Lower leg skin (tissue), 3 donors: ENCODE data around the gene TLR2.

Experiments
- POLR2A ChIP-seq, 2 donors: fragments of 450-650 bp; IDR thresholded peaks; one replicate each; pipeline ENCODE4 v1.6.1; 2016 to 2017; ENCODE audit warnings: antibody characterized with exemption in 2 of 2, mild to moderate bottlenecking in 1 of 2, moderate library complexity in 1 of 2
- TF ChIP-seq, protein P1 (sequence below), 3 donors: fragments of 450-650 bp; IDR thresholded peaks; one replicate each; pipeline ENCODE4 v1.5.1; 2016; ENCODE audit warnings: antibody characterized with exemption in 3 of 3, mild to moderate bottlenecking in 3 of 3, moderate library complexity in 2 of 3

GRCh38 chr4:153638999-153639398 is 45.1 kb upstream of the TLR2 start:
- TF ChIP-seq POLR2A (IDR thresholded peaks at IDR 0.05): no peak
- TF ChIP-seq, protein P1, sequence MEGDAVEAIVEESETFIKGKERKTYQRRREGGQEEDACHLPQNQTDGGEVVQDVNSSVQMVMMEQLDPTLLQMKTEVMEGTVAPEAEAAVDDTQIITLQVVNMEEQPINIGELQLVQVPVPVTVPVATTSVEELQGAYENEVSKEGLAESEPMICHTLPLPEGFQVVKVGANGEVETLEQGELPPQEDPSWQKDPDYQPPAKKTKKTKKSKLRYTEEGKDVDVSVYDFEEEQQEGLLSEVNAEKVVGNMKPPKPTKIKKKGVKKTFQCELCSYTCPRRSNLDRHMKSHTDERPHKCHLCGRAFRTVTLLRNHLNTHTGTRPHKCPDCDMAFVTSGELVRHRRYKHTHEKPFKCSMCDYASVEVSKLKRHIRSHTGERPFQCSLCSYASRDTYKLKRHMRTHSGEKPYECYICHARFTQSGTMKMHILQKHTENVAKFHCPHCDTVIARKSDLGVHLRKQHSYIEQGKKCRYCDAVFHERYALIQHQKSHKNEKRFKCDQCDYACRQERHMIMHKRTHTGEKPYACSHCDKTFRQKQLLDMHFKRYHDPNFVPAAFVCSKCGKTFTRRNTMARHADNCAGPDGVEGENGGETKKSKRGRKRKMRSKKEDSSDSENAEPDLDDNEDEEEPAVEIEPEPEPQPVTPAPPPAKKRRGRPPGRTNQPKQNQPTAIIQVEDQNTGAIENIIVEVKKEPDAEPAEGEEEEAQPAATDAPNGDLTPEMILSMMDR (IDR thresholded peaks at IDR 0.05): no peak
